ENCODE measurements around the gene MCCC1.
A peak's percentile ranks its signal among the peaks of the same experiment; 100 is the strongest.

MCCC1 gene

DNA sequence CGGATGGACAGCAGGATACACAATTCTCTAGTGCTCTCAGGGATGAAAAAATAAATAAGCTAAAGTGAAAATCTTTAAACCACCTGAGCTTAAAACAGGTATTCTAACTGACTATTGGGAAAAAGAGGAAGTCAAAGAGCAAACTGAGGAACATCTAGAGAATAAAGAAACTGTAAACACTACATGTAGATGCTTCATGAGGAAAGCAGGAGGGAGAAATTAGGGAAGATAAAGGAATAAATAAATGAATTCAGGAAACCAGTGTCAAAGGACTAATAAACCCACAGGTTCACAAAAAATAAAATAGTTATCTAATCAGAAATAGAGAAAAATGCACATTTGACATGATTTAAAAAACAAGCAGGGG is 525 bp upstream of the MCCC1 start:
- Histone ChIP-seq H3K36me3 (ENCODE audit: control insufficient read depth, insufficient read depth, low read length) (no peaks in the 10 kb centered on the region), H3K4me3 (ENCODE audit: low read depth, low read length) (peak overlapping the region; percentile 22), H3K9ac (ENCODE audit: low read depth, low read length) (no peak overlapping the region), H3K9me3 (ENCODE audit: control insufficient read depth, insufficient read depth, low read length) (no peaks in the 10 kb centered on the region), H3K27me3 (ENCODE audit: control insufficient read depth, insufficient read depth, low read length) (no peaks in the 10 kb centered on the region), H3K4me1 (ENCODE audit: control insufficient read depth, insufficient read depth, low read length) (peaks cover 7% of the 10 kb centered on the region)

DNA sequence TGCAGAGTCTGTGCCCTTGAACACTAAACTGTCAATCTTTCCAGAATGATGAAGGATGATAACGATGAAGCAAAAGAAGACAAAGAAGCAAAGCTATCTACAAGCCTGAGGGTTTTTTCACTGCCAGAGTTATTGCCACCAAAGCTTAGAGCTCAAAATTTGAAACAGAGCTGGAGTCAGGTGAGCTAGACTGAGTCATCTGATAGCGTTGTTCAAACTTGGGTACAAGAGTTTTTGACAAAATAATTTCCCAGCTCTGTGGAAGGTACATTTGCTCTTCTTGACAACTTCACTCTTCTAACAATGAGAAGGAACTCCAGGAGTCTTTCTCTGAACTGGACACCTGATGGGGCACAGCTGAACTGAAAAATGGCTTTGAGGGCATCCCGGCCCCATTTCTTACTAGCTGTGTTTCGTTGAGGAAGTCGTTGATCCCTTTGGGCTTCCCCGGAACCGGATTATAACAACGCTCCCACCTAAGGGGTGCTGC is 715 bp downstream of the MCCC1 start:
- peaks cover 7% of the 10 kb centered on the region for H3K4me1 ChIP-seq (ENCODE audit: control insufficient read depth, insufficient read depth, low read length)
- no peaks in the 10 kb centered on the region for H3K9me3 ChIP-seq (ENCODE audit: control insufficient read depth, insufficient read depth, low read length)
- peak overlapping the region; percentile 87 for H3K9ac ChIP-seq (ENCODE audit: low read depth, low read length)
- peak overlapping the region; percentile 88 for H3K4me3 ChIP-seq (ENCODE audit: low read depth, low read length)
- H3K27me3 ChIP-seq (ENCODE audit: control insufficient read depth, insufficient read depth, low read length): no peaks in the 10 kb centered on the region
- no peaks in the 10 kb centered on the region for H3K36me3 ChIP-seq (ENCODE audit: control insufficient read depth, insufficient read depth, low read length)

DNA sequence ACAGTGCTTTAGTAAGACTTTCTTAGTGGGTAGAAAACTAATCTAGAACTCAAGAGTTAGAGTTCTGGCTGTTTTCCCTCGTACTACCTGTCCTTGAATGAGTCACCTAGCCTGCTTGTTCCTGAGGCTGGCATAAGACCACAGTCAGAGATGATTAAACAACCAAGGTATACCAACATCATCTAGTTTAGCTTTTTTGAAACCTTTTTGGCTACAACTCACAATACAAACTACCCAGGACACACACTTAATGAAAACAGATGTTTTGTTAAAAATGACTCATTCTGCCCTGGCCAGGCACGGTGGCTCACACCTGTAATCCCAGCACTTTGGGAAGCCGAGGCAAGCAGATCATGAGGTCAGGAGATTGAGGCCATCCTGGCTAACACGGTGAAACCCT is 4.6 kb downstream of the MCCC1 start:
- peaks cover 4% of the 10 kb centered on the region for H3K36me3 ChIP-seq (ENCODE audit: control insufficient read depth, insufficient read depth, low read length)
- H3K9me3 ChIP-seq (ENCODE audit: control insufficient read depth, insufficient read depth, low read length): no peaks in the 10 kb centered on the region
- no peak overlapping the region for H3K4me3 ChIP-seq (ENCODE audit: low read depth, low read length)
- no peak overlapping the region for H3K9ac ChIP-seq (ENCODE audit: low read depth, low read length)
- no peaks in the 10 kb centered on the region for H3K27me3 ChIP-seq (ENCODE audit: control insufficient read depth, insufficient read depth, low read length)
- peaks cover 1% of the 10 kb centered on the region for H3K4me1 ChIP-seq (ENCODE audit: control insufficient read depth, insufficient read depth, low read length)

DNA sequence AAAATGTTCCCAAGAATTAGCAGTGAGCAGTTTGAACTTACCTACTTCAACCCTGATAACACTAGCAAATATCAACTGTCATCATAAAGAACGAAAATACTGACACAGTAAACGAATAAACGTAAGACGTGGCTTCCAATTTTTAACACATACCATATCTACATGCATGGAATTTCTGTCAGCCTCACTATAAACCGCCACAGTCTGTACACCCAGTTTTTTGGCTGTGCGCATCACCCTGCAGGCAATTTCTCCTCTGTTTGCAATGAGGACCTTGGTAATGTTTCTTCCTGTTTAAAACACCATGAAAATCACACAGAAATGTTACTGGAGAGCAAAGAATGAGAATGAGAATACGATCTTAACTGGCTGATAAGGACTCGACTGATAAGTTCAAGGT is 7.0 kb downstream of the MCCC1 start:
- peaks cover 6% of the 10 kb centered on the region for H3K36me3 ChIP-seq (ENCODE audit: control insufficient read depth, insufficient read depth, low read length)
- no peaks in the 10 kb centered on the region for H3K4me1 ChIP-seq (ENCODE audit: control insufficient read depth, insufficient read depth, low read length)
- no peaks in the 10 kb centered on the region for H3K9me3 ChIP-seq (ENCODE audit: control insufficient read depth, insufficient read depth, low read length)
- H3K9ac ChIP-seq (ENCODE audit: low read depth, low read length): no peak overlapping the region
- H3K4me3 ChIP-seq (ENCODE audit: low read depth, low read length): no peak overlapping the region
- no peaks in the 10 kb centered on the region for H3K27me3 ChIP-seq (ENCODE audit: control insufficient read depth, insufficient read depth, low read length)

DNA sequence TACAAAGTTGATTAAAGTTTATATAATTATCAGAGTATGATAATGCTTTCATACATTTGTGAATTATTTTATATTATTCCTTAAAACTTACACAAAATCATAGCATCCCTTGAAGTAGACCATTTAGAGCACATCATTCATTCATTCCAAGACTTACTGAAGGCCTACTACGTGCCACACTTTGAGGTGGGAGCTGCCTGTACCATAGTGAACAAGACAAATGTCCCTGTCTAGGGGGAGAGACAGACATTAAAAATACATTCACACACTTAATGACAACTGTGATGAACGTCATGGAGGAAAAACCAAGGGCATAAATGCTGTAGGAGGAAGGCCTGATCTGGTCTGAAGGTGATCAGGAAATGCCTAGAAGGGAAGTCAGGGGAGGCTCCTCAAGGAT is 12.1 kb downstream of the MCCC1 start:
- Histone ChIP-seq H3K9ac (ENCODE audit: low read depth, low read length) (no peak overlapping the region), H3K4me1 (ENCODE audit: control insufficient read depth, insufficient read depth, low read length) (peaks cover 5% of the 10 kb centered on the region), H3K9me3 (ENCODE audit: control insufficient read depth, insufficient read depth, low read length) (no peaks in the 10 kb centered on the region), H3K36me3 (ENCODE audit: control insufficient read depth, insufficient read depth, low read length) (peaks cover 6% of the 10 kb centered on the region), H3K4me3 (ENCODE audit: low read depth, low read length) (no peak overlapping the region), H3K27me3 (ENCODE audit: control insufficient read depth, insufficient read depth, low read length) (no peaks in the 10 kb centered on the region)

DNA sequence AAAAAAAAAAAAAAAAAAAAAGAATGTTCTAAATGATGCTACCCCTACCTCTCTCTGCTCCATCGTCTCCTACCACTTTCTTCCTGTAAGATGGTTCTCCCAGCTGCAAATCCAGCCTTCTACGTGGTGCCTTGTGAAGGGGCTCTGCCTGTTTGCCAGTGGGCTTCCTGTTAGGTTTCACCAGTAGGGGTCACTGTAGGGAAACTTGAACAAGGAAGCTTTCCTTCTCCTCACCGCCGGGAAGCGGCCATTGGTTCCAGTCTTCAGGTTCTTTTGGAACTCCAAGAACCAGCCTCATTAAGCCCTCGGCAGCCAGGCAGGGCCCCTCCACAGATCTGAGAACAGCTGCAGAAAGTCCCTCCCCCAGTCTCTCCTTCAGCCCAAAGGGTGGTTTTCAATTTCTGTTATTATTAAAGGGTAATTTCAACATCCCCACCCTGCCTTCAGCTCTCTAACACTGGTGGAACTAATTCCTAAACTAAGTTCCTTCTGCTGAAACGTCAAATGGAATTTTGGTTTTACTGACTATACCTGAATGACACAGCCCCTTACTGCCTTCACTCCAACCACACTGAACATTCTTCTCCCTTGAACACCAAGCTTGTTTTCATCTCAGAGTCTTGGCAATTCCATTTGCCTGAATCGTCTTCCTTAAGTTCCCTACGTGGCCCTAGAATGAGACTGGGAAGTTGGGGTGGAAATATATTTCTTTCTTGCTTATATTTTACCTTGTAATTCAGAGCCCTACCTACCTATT is 13.5 kb downstream of the MCCC1 start:
- H3K9me3 ChIP-seq (ENCODE audit: control insufficient read depth, insufficient read depth, low read length): no peaks in the 10 kb centered on the region
- peaks cover 6% of the 10 kb centered on the region for H3K36me3 ChIP-seq (ENCODE audit: control insufficient read depth, insufficient read depth, low read length)
- H3K27me3 ChIP-seq (ENCODE audit: control insufficient read depth, insufficient read depth, low read length): no peaks in the 10 kb centered on the region
- no peak overlapping the region for H3K4me3 ChIP-seq (ENCODE audit: low read depth, low read length)
- H3K4me1 ChIP-seq (ENCODE audit: control insufficient read depth, insufficient read depth, low read length): peaks cover 5% of the 10 kb centered on the region
- H3K9ac ChIP-seq (ENCODE audit: low read depth, low read length): no peak overlapping the region

DNA sequence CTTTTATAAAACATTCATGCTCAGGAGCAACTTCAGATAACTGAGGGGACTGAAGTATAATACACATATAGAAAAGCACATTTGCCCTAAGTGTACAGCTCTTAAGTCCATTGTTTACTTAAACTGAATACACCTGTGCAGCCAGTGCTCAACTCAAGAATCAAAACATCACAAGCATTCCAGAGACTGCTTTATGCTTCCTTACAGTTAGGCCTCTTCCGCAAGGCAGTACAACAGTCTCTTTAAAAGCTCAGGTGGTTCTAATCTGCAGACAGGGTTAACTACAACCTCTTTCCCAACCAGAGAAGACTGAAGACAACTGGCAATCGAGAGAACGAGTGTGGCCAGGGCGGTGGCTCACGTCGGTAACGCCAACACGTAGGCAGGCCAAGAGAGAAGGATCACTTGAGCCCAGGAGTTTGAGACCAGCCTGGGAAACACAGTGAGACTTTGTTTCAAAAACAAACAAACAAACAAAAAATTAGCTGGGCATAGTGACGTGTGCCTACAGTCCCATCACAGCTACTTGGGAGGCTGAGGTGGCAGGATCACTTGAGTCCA is 16.9 kb downstream of the MCCC1 start:
- H3K4me3 ChIP-seq (ENCODE audit: low read depth, low read length): no peak overlapping the region
- H3K9me3 ChIP-seq (ENCODE audit: control insufficient read depth, insufficient read depth, low read length): peaks cover 4% of the 10 kb centered on the region
- H3K36me3 ChIP-seq (ENCODE audit: control insufficient read depth, insufficient read depth, low read length): peaks cover 2% of the 10 kb centered on the region
- H3K9ac ChIP-seq (ENCODE audit: low read depth, low read length): no peak overlapping the region
- H3K4me1 ChIP-seq (ENCODE audit: control insufficient read depth, insufficient read depth, low read length): peaks cover 5% of the 10 kb centered on the region
- H3K27me3 ChIP-seq (ENCODE audit: control insufficient read depth, insufficient read depth, low read length): no peaks in the 10 kb centered on the region

DNA sequence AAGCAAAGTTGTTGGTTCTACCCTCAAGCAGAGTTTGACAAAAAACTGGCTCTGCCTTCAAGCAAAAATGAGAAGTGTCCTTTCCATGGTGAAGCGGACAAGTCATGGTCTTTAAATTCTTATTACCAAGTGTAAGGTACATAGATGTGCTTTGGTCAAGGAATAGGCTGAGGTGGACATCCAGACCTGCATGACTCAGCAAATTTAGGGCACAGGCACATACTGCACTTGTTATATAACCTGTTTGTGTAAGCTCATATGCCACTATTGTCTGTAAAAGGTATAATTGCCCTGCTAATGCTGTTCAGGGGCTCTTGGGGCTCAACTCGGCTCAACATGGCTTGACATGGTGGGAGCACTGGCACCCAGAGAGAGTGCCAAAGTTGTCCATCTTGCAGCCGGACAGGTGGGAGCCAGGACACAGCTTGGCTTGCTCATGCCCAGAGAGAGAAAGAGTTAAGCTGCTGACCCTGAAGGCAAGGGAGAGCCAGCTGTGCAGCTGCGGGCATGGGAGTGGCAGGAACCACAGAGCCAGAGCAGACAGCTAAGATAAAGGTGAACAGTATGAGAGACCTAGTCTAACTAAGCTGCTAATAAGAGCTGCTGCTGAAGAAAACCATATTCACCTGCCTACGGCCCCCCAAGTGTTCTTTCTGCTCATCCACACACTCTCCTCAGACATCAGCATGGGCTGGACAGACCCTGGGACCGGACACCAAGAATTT is 17.7 kb downstream of the MCCC1 start:
- H3K9ac ChIP-seq (ENCODE audit: low read depth, low read length): no peak overlapping the region
- peaks cover 4% of the 10 kb centered on the region for H3K9me3 ChIP-seq (ENCODE audit: control insufficient read depth, insufficient read depth, low read length)
- peaks cover 5% of the 10 kb centered on the region for H3K4me1 ChIP-seq (ENCODE audit: control insufficient read depth, insufficient read depth, low read length)
- no peaks in the 10 kb centered on the region for H3K27me3 ChIP-seq (ENCODE audit: control insufficient read depth, insufficient read depth, low read length)
- no peak overlapping the region for H3K4me3 ChIP-seq (ENCODE audit: low read depth, low read length)
- peaks cover 2% of the 10 kb centered on the region for H3K36me3 ChIP-seq (ENCODE audit: control insufficient read depth, insufficient read depth, low read length)

DNA sequence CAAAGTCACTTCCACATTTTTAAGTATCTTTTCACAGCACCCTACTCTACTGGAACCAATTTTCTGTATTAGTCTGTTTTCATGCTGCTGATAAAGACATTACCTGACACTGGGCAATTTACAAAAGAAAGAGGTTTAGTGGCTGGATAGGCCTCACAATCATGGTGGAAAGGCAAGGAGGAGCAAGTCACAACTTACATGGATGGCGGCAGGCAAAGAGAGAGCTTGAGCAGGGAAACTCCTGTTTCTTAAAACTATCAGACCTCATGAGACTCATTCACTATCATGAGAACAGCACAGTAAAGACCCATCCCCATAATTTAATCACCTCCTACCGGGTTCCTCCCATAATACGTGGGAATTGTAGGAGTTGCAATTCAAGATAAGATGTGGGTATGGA is 18.7 kb downstream of the MCCC1 start:
- Histone ChIP-seq H3K4me3 (ENCODE audit: low read depth, low read length) (no peak overlapping the region), H3K27me3 (ENCODE audit: control insufficient read depth, insufficient read depth, low read length) (no peaks in the 10 kb centered on the region), H3K36me3 (ENCODE audit: control insufficient read depth, insufficient read depth, low read length) (peaks cover 2% of the 10 kb centered on the region), H3K4me1 (ENCODE audit: control insufficient read depth, insufficient read depth, low read length) (no peaks in the 10 kb centered on the region), H3K9ac (ENCODE audit: low read depth, low read length) (no peak overlapping the region), H3K9me3 (ENCODE audit: control insufficient read depth, insufficient read depth, low read length) (peaks cover 4% of the 10 kb centered on the region)

DNA sequence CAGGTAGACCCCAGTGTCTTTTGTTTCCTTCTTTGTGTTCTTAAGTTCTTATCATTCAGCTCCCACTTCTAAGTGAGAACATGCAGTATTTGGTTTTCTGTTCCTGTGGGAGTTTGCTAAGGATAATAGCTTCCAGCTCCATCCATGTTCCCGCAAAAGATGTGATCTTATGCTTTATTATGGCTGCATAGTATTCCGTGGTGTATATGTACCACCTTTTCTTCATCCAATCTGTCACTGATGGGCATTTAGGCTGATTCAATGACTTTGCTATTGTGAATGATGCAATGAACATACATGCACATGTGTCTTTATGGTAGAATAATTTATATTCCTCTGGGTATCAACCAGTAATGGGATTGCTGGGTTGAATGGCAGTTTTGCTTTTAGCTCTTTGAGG is 24.4 kb downstream of the MCCC1 start:
- H3K27me3 ChIP-seq (ENCODE audit: control insufficient read depth, insufficient read depth, low read length): no peaks in the 10 kb centered on the region
- H3K9me3 ChIP-seq (ENCODE audit: control insufficient read depth, insufficient read depth, low read length): peaks cover 4% of the 10 kb centered on the region
- peaks cover 2% of the 10 kb centered on the region for H3K36me3 ChIP-seq (ENCODE audit: control insufficient read depth, insufficient read depth, low read length)
- H3K4me1 ChIP-seq (ENCODE audit: control insufficient read depth, insufficient read depth, low read length): no peaks in the 10 kb centered on the region
- H3K9ac ChIP-seq (ENCODE audit: low read depth, low read length): no peak overlapping the region
- H3K4me3 ChIP-seq (ENCODE audit: low read depth, low read length): no peak overlapping the region

DNA sequence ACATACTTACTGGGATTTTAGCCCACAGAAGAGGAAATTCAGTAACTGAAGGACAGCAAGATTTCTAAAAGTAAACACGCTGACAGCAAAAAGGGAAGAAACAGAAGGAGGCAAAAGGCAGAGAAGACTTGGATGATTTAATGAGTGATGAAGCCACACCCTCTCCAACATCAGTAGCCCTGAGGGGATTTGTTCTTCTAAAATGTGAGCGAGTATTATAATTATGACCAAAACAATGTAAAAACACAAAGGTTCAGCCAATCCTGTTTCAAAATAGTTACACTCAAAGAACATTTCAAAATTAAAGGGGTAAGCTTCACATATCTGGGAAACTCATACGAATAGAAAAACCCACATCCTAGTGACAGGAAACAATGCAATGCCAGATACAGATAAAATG is 25.0 kb downstream of the MCCC1 start:
- no peaks in the 10 kb centered on the region for H3K4me1 ChIP-seq (ENCODE audit: control insufficient read depth, insufficient read depth, low read length)
- peaks cover under 1% of the 10 kb centered on the region for H3K36me3 ChIP-seq (ENCODE audit: control insufficient read depth, insufficient read depth, low read length)
- peaks cover 1% of the 10 kb centered on the region for H3K9me3 ChIP-seq (ENCODE audit: control insufficient read depth, insufficient read depth, low read length)
- no peak overlapping the region for H3K9ac ChIP-seq (ENCODE audit: low read depth, low read length)
- H3K4me3 ChIP-seq (ENCODE audit: low read depth, low read length): no peak overlapping the region
- H3K27me3 ChIP-seq (ENCODE audit: control insufficient read depth, insufficient read depth, low read length): no peaks in the 10 kb centered on the region

DNA sequence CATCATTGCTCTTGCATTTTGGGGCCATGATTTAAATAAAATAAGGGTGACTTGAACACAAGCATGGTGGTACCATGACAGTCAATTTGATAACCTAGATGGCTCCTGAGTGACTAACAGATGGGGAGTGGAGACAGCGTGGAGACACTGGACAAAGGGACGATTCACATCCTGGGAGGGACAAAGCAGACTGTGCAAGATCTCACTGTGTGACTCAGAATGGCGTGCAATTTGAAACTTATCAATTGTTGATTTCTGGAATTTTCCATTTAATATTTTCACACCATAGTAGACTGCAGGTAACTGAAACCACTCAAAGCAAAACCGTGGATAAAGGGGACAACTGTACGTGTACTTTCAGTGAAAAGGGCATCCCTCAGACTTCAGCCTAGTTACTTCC is 25.5 kb downstream of the MCCC1 start:
- no peak overlapping the region for H3K9ac ChIP-seq (ENCODE audit: low read depth, low read length)
- no peaks in the 10 kb centered on the region for H3K4me1 ChIP-seq (ENCODE audit: control insufficient read depth, insufficient read depth, low read length)
- H3K9me3 ChIP-seq (ENCODE audit: control insufficient read depth, insufficient read depth, low read length): no peaks in the 10 kb centered on the region
- no peaks in the 10 kb centered on the region for H3K27me3 ChIP-seq (ENCODE audit: control insufficient read depth, insufficient read depth, low read length)
- no peaks in the 10 kb centered on the region for H3K36me3 ChIP-seq (ENCODE audit: control insufficient read depth, insufficient read depth, low read length)
- no peak overlapping the region for H3K4me3 ChIP-seq (ENCODE audit: low read depth, low read length)

All from iPS-15b (cell line).